Hepatic stellate cell (primary cell): ENCODE results near the gene NUBP2.

Experiments
- DNase-seq: peaks from one replicate; pipeline ENCODE4 v3.0.0; 2011; ENCODE audit warnings: low spot score

The NUBP2 gene

DNA sequence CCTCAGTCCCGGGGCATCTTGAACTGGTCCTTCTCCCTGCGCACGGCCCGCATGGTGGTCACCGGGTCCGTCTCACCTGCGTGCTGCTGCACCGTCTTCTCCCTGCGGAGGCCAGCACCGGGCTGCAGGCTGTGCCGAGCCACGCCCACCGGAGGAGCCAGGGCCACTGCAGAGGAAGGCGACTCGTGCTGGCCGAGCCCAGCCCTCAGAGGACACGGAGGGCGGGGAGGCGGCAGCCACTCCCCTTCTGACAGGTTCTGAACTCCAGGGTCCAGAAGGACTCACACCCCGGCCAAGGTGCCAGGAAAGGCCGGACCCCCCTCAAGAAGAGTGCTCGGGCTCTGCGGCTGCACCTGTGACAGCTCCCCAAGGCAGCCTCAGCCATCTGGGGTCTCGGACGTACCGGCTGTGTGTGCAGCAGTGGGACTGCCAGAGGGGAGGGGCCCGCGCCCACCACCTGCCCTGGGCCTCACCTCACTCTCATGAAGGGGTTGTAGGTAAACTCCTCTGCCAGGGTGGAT, 26.6 kb downstream of the NUBP2 start:
- no peak for DNase-seq

DNA sequence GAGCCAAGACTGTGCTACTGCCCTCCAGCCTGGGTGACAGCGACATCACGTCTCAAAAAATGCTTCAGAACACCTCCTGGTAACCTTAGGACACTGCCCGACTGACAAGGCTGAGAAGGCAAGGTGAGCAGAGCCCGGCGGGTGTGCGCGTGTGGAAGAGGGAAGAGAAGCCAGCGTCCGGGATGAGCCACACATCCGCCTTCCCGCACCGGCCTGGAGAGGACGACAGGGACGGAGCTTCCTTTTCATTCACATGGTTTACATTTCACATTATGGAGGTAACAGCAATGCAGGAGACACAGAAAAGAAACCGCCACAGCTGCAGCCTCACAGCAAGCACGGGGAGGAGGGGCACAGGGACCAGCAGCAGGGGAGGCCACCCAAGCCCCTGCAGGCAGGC, 27.3 kb downstream of the NUBP2 start:
- DNase-seq: no peak

- no peak for DNase-seq
Observed at GRCh38 chr16:1810536-1810935, 27.8 kb downstream of the NUBP2 start.

DNA sequence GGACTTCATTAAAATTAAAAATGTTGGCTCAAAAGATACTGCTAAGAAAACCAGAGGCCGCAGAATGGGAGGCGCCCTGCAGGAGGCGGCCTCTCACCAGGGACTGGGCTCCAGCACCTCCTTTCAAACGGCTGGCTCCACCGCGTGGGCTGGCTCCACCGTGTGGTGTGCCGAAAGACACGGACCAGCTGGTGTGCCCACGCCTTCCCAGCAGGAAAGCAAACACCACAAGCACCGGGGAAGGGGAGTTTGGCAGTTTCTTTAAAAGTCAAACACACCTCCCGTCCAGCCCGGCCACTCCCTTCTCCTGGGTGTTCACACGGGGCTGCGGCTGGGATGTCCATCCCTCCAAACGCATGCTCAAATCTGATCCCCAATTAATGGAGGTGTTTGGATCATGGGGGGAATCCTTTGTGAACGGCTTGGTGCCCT, 30.0 kb downstream of the NUBP2 start:
- peak; percentile 66 for DNase-seq

GRCh38 chr16:1815461-1815860, 32.7 kb downstream of the NUBP2 start:
- DNase-seq: no peak

DNA sequence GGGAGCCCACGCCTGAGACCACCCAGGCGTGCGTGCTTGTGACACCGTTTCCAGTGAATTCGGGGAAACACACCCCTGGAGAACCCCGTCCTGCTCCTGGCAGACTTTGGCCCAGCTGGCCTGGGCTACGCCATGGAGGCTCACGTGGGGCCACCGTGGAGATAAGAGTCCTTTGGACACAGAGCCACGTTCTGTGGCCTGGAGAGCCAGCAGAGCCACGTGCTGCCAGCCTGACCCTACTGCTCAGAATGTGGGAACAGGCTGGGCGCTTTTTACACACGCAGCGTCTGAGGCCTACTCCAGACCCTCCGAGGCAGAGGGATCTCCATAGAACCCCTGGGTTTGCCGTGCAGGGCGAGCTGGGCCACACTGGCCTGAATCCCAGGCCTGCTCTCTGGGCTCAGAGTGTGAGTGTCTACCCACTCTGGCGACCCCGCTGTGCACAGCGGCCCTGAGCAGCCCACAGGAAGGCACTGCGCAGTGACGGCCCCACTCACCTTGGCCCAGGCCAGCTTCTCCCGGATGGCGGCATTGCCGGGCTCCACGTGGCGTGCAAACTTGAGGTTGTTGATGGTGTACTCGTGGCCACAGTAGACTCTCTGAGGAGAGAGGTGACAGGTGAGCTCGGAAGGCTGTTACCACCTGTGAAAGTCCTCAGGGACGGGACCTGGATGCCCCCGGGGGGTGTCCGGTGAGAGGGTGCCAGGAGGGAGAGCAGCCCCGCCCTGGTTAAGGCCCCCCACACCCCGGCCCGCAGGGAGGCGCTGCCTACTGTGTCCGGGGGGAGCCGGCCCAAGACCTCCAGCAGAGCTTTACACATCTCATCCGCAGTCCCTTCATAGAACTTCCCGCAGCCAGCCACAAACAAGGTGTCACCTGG, 33.9 kb downstream of the NUBP2 start:
- DNase-seq: no peak

DNA sequence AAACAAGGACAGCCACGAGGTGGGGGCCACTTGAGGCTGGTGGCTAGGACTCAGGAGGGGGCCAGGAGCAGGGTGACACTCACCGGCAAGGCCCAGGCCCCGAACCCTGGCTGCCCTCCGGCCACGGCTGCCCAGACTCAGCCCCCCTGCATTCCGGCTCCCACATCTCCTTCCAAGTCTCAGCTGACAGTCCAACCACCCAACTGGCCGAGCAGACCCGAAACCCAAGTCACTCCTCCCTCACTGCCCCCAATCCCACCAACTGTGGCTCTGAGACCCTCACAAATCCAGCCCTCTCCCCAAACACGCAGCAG, 34.5 kb downstream of the NUBP2 start:
- no peak for DNase-seq

DNA sequence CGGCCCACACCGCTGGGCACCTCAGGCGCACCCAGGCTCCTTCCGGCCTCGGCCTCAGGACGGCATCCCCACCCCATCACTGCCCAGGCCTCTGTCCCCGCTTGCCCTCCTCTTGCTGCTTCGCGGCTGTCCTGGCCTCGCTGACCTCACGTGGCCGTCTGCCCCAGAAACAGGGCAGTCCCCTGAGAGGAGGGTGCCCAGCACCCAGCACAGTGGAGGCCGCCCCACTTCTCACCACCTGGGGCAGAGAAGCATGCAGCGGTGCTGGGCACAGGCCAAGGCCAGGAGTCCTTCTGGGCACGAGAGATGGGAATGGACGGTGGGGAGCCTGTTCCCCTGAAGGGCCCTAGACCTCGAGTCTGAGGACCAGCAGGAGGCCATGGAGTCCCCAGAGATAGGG, 35.0 kb downstream of the NUBP2 start:
- DNase-seq: no peak

GRCh38 chr16:1818204-1818872, 35.6 kb downstream of the NUBP2 start:
- no peak for DNase-seq

DNA sequence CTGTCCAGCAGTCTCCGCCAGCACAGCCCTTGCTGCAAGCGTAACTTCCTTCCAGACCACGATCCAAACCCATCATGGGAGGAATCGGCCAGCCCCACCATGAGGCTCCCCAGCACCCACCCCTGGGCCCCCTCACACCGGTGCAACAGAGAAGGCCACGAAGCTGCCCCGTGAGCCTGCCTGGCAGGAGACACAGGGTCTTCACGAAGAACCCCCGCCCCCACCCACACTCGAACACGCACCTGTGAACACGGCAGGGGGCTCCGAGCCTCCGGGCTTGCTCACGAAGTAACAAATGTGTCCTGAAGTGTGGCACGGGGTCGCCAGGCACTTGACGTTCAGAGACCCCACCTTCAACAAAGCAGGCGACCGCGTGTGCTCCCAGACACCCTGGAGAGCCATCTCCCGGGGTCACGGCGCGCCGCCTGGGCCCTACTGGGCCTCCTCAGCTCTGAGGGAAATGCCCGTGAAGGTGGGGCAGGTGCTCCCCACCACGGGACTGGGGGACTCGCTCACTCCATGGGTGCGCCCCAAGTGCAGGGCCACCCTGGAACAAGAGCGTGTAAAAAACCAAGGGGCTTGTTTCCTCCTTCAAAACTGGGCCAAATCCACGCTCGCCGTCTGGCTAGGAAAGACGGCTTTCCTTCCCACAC, 36.2 kb downstream of the NUBP2 start:
- DNase-seq: no peak

DNA sequence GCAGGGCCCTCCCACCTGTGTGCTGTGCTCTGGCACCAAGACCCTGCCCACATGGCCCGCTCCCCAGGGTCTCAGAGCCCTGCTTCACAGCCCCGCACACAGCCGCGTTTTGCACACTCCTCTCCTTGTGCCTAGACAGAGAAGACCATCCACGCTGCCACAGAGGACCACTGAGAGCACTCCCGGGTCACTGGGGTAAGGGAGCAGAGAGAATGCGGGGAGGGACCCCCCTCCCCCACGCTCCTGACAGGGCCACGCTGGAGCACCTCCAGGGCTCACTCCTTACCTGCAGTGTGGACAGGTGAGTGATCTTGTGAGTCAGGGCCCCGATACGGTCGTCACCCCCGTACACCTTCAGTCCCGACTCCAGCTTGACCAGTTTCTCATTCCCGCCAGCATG, 36.9 kb downstream of the NUBP2 start:
- DNase-seq: no peak

DNA sequence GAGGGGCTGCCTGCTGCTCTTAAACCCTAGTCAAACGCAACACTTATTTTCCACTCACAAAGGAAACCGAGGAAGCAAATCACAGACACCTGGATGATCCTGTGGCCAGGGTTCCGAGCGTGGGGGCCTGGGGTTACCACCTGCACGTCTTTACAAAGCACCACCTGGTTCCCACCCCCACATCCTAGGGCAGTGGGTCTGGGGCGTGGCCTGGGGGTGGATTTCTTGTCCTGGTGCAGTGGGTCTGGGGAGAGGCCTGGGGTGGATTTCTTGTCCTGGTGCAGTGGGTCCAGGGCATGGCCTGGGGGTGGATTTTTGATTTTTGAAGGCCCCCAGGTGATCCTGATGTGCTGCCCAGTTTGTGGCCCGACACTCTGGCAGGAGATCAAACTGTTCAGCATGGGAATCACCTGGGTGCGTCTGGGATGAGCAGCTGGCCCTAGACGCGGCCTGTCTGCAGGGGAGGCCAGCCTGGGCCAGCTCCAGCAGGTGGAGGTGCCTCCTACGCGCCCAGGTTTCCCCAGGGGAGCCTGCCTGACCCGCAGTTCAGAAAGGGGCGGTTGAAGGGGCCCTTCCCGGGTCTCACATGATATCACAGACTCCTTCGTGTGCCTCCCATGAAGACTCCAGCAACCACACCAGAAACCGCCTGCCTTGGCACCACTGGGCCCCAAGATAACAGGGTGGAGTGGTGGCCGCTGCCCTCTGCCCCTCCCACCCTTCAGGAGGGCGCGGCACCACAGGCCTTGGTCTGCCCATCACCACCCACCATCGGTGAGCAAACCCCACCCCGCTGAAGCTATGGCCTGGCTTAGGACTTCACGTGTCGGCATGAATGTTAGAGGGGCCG, 37.6 kb downstream of the NUBP2 start:
- no peak for DNase-seq

- no peak for DNase-seq
Observed at GRCh38 chr16:1820946-1821290, 38.2 kb downstream of the NUBP2 start.

GRCh38 chr16:1821861-1822611, 39.3 kb downstream of the NUBP2 start:
- no peak for DNase-seq

DNA sequence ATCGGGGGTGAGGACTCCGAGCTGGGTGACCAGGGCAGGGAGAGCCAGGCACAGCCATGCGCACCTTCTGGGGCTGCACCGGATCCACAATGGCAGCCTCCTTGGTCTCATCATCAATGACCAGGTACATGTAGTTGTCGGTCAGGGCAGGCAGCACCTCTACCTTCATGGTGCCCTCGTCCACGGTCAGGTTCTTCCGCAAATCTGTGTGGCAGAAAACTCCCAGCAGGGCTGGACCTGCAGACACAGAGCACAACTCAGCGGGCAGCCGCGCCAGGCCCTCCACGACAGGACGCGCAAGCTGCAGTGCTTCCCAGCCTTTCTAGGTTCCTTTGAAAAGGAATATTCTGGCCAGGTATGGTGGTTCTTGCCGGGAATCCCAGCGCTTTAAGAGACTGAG, 40.0 kb downstream of the NUBP2 start:
- no peak for DNase-seq

DNA sequence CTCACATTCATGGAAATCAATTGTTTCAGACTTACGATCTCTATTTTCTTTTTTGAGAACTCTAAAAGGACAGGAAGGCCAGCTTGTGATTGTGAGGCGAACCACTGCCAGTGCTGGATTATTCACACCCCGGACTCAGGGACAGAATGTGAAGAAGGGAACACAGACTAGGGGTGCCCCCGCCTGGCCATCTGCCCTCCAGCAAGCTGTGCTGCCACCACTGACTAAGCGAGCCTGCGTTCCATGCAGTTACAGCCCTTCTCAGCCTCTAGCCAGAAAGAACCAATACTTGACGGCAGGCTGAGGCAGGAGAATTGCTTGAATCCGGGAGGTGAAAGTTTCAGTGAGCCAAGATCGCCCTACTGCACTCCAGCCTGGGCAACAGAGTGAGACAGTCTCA, 41.1 kb downstream of the NUBP2 start:
- DNase-seq: peak; percentile 34

GRCh38 chr16:1825381-1825863, 42.7 kb downstream of the NUBP2 start:
- no peak for DNase-seq

GRCh38 chr16:1825864-1826690, 43.3 kb downstream of the NUBP2 start:
- DNase-seq: peak; percentile 57

GRCh38 chr16:1826691-1827573, 44.2 kb downstream of the NUBP2 start, which contains the start of the genes FAHD1 and HAGH:
Gene FAHD1, plus strand, starts transcription at chr16:1827206. Its CDS starts 33 bp downstream, at chr16:1827239.
Gene HAGH, minus strand, starts transcription at chr16:1826825. Its CDS starts 38 bp downstream, at chr16:1826787.
- DNase-seq: peak; percentile 100
